GM19438 (cell line): ENCODE measurements around the gene MYO1F.
"Not testable (repeated sequence)": the region's sequence is repeated elsewhere in the genome, so short reads cannot be mapped to it uniquely, and the experiment has no call there.

ENCODE experiments used
- ATAC-seq: cut with Tn5 transposase; IDR thresholded peaks from one replicate; pipeline ENCODE4 v1.9.1; 2021; ENCODE audit warnings: low read depth; ENCODE audit not compliant: unreplicated experiment

The MYO1F gene

DNA sequence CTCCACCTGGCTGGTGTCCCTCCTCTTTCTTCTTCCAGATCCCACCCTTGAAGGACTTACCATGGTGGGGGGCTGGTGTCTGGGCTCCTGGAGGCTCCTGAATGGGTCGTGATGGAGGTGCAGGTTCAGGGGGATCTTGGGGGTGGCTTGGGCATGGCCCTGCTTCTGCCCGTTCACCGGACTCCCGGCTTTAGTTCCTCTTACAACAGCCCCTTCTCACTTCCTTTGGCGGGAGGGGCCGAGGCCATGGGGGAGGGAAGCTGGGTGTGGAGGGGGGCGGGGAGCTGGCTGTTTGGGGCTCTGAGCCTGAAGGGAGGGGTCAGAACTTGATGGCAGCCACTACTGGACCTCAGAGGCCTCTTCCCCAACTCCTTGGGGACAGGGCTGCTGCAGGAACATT is at the start of gene MYO1F:
TSS of gene MYO1F (minus strand) at position 196 of the 400 bp plus-strand sequence. CDS start at position 63, 133 bp downstream.
- ATAC-seq, result no peak

DNA sequence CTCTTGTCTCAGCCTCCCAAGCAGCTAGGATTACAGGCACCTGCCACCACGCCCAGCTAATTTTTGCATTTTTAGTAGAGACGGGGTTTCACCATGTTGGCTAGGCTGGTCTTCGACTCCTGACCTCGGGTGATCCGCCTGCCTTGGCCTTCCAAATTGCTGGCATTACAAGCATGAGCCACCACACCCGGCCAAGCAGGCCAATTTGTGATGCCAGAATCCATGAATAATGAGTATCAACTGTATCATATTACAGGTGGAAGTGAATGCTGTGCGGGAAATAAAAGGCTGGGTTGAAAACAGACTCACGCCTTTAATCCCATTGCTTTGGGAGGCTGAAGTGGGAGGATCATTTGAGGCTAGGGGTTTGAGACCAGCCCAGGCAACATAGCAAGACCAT is 49.6 kb upstream of the MYO1F start:
- no peak for ATAC-seq

DNA sequence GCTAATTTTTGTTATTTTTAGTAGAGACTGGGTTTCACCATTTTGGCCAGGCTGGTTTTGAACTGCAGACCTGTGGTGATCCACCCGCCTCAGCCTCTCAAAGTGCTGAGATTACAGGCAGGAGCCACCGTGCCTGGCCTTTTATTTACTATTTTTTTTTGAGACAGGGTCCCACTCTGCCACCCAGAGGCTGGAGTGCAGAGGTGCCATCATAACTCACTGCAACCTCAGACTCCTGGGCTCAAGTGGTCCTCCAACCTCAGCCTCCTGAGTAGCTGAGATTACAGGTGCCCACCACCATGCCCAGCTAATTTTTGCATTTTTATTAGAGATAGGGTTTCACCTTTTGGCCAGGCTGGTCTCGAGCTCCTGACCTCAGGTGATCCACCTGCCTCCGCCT is 45.6 kb upstream of the MYO1F start:
- ATAC-seq, result not testable (repeated sequence)

DNA sequence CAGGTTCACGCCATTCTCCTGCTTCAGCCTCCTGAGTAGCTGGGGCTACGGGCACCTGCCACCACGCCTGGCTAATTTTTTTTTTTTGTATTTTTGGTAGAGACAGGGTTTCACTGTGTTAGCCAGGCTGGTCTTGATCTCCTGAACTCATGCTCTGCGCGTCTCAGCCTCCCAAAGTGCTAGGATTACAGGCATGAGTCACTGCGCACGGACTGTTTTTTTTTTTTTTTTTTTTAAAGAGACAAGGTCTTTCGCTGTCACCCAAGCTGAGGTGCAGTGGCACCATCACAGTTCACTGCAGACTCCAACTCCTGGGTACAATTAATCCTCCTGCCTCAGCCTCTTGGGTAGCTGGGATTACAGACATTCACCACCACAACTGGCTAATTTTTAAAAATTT is 41.5 kb upstream of the MYO1F start:
- no peak for ATAC-seq

DNA sequence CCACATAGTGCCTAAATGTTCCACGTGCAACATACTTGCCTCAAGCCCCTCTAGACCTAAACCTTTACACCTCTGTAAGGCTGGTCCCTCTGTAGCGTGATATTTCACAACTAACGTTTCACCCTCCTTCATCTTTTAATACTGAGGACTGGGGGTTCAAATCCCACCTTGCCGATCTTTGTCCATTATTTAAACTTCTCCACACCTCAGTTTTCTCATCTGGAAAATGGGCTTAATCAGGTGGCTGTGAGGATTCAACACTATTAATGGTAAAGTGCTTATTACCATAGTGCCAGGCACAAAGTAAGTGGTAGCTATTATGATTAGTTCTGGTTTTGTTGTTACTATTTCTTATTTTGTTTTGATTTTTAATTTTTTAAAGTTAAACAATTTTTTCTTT is 40.7 kb upstream of the MYO1F start:
- ATAC-seq, result no peak

DNA sequence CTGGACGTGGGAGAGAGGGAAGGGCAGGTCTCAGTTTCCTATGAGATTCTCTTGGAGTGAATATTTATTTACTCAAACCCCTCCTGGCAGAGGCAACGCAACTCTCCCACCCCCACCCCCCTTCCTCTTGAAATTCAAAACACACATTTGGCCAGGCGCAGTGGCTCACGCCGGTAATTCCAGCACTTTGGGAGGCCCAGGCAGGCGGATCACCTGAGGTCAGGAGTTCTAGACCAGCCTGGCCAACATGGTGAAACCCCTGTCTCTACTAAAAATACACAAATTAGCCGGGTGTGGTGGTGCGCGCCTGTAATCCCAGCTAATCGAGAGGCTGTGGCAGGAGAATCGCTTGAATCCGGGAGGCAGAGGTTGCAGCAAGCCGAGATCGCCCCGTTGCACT is 40.1 kb upstream of the MYO1F start:
- not testable (repeated sequence) for ATAC-seq

DNA sequence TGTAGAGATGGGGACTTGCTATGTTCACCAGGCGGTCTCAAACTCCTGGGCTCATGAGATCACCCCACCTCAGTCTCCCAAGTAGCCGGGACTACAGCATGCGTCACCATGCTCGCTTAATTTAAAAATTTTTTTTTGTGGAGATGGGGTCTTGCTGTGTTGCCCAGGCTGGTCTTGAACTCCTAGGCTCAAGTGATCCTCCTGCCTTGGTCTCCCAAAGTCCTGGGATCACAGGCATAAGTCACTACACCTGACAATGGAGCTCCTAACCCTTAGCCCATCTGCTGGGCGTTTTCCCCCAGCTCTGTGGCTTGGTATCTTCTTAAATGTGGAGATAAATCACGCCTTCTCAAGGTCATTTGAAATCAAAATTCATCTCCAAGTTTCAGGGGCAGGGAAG is 39.6 kb upstream of the MYO1F start:
- no peak for ATAC-seq

DNA sequence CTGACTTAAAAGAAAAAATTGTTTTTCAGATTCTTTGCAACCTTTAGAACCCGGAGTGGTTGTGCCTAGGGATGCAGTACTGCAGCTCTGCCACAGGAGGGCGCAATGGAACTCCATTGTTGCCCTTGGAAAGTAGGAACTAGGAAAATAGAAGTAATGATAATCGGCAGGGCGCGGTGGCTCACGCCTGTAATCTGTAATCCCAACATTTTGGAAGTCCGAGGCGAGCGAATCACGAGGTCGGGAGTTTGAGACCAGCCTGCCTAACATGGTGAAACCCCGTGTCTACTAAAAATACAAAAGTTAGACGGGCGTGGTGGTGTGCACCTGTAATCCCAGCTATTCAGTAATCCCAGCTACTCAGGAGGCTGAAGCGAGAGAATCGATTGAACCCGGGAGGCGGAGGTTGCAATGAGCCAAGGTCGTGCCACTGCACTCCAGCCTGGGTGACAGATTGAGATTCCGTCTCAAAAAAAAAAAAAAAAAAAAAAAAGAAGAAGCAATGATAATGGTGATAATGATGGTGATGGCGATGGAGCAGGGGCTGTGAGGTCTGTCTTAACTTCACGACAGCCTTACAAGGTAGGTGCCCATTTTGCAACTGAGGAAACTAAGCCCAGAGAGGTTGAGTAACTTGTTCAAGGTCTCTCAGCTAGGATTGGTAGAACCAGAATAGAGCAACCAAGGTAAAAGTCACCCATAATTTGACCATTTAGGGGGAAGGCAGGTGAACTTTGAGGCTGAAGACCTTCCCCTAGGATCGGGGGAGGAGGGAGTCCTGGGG is 38.8 kb upstream of the MYO1F start:
- no peak for ATAC-seq

DNA sequence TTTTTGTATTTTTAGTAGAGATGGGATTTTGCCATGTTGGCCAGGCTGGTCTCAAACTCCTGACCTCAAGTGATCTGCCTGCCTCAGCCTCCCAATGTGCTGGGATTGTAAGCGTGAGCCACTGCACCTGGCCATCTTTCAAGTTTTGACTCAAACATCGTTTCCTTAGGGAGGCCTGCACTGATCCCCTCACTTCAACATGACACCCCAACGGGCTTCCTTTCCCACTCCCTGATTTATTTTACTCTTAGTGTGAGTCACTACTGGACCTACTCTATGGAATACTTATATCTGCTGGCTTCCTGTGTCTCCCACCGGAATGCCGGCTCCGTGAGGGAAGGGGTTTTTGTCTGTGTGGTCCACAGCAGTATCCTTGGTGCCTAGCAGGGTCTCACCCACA is 37.8 kb upstream of the MYO1F start:
- no peak for ATAC-seq

DNA sequence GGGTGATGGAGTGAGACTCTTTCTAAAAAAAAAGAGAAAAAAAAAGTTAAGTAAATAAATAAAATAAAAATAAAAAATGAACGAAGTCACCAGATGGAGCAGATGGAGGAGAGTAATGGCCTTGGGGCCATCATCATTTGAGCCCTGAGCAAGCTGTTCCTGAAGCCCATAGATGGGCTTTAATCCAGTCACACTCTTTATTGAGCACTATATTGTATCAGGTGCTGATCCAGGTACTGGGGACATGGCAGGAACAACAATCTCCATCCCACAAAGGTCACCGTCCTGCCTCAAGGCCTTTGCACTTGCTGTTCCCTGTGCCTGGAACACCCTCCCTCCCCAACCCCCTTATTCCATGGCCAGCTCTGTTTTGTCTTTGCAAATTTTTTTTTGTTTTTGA is 37.2 kb upstream of the MYO1F start:
- no peak for ATAC-seq

DNA sequence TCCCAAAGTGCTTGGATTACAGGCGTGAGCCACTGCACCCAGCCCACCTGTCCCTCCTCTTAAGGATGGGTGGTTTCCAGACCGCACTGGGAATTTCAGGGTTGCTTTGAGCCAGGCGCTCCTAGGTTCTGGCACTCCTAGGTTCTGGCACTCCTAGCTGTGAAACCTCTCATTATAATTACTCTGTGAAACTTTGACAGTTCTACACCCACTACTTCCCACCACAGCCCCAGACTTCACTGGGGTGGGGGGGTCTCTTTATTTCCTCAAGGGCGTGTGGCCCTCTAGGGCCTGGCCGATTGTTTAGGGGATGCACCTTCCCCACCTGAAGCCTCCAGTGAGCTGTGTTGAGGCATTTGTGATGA is 35.5 kb upstream of the MYO1F start:
- no peak for ATAC-seq

DNA sequence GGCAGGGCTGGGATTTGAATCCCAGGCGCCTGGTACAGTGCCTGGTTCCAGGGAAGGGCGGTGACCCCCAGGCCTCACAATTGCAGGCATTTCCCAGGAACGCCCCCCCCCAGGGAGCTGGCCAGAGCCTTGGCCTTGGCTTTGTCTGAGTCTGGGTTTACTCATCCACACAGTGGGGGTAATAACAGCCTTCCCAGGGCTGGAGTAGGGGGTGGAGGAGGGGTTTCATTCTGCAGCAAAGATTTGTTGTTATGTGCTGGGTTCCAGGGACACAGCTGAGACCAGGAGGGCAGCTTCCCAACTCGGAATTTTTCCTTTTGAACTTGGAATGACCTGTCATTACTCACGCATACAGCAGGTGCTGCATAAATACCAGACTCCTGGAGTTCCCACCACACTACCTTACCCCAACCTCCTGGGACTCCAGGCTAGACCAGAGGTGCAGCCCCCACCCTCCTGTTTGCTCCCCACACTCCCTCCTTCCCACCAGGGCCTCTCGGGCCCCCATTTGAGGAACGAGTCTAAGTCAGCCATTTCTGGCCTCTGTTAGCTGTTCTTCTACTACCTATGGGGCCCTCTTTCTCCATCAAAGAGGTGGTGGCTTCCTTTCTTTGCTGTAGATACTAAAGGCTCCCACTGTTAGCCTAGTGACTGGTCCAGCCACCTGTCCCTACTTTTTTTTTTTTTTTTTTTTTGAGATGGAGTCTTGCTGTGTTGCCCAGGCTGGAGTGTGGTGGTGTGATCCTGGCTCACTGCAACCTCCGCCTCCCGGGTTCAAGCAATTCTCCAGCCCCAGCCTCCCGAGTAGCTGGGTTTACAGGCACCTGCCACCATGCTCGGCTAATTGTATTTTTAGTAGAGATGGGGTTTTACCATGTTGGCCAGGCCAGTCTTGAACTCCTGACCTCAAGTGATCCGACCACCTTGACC is 34.9 kb upstream of the MYO1F start:
- no peak for ATAC-seq

DNA sequence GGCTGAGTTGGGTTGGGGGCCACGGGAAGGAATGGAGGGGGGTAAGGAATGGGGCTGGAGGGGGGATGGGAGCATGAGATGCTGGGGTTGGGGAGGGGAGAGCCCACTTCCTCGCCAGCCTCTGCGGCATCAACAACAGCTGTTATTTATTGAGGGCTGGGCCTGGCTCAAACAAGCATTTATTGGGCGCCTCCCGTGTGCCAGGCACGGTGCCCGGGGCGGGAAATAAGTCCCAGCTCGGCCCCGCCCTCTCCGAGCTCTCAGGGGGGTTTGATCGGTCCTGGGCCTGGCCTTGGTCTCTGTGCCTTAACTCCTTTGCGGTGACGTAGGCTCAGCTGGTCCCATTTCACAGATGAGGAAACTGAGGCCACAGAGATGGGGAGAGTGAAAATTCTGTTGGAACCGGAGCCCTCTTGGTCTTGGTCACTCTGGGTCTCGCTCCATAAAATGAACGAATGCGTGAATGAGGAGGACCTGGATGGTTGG is 34.2 kb upstream of the MYO1F start:
- no peak for ATAC-seq

DNA sequence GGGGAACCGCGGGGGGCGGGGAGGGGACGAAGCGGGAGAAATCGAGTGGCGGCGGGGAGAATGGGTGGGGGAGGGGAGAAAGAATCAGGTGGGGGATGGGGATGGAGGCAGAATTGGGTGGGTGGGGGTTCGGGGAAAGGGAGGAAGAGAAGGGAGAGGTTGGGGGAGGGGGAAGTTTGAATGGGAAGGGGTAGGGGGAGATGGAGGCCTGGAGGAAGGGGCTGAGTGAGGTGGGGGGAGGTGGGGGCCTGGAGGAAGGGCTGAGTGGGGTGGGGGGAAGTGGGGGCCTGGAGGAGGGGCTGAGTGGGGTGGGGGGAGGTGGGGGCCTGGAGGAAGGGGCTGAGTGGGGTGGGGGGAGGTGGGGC is 33.7 kb upstream of the MYO1F start:
- no peak for ATAC-seq

DNA sequence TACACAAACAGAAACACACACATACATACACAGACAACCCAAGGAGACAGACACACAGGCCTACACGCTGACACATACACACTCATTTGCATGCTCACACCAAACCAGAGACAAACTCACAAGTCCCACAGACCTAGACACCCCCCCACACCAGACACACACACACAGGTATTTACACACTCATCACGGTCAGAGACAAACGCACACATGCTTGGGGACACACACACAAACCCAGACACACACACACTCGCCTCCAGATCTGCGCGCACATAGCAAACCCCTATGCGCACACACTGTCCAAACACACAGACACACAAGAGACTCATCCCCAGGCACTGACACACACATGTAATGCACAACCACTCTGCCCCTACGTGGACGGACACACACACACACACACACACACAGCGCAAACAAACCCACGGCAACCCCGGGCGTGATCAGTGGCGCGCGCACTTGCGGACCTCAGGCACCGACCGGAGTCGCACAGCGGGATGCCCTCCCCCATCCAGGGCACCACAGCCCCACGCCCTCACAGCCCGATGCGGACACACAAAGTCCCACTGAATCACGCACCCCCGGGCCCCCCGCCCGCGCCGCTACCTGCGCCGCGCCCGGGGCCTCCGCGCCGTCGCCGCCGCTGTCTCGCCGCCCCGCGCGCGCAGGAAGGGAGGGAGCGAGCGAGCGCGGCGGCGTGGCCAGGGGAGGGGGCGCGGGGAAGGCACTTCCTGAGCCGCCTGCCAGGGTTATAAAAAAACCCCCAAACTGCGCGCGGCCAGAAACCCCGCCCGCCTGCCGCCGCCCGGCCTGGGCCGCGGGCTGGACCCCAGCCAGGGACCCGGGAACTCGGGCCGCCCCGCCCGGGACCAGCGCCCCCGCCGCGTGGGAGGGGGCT is 33.0 kb upstream of the MYO1F start, which contains the start of gene ADAMTS10:
TSS of gene ADAMTS10 (minus strand) at position 675 of the 895 bp plus-strand sequence. CDS start 5,005 bp downstream, outside the sequence.
- ATAC-seq, result no peak

DNA sequence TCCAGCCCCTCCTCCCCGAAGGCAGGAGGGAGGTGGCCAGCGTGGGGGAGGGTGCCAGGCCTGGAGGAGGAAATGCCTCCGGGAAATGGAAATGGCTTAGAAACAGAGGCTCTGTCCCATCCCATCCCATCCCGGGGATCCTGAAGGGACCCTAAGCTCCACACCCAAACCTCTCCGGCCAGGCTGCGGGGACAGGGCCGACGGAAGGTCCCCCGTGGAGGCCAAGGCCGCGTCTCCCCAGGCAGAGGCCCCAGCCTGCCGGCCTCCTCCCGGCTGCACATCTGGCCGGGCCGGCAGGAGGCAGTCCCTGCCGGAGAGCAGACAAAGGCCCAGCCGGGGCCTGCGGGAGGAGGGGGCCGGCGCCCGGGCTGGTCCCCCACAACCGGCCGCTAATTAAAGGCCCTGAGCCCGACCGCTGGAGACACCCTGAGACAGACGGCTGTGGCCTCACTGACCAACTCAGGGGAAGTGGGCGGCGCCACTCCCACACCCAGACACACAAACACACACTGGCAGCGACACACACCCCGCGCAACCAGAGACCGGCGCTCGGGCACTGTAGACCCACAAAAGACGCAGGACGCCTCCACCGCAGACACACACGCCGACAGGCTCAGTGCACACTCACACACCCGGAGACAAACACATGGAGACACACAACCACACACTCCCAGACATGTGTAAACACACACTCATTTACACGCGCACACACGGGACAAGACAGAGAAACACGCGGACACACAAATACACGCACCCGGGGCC is 32.2 kb upstream of the MYO1F start:
- ATAC-seq, result no peak

DNA sequence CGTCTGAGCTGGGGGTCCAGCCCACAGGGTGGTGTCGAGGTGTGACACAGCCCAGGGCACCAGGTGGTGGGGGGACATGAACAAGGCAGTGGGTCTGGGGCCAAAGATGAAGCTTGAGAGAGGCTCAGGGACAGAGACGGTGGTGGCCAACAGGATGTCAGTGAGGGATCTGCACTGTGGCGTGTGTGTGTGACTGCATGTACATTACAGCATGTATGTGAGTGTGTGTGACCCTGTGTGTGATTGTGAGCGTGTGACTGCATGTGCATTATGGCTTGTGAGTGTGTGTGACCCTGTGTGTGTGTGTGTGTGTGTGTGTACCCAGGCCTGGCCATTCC is 31.7 kb upstream of the MYO1F start:
- no peak for ATAC-seq

DNA sequence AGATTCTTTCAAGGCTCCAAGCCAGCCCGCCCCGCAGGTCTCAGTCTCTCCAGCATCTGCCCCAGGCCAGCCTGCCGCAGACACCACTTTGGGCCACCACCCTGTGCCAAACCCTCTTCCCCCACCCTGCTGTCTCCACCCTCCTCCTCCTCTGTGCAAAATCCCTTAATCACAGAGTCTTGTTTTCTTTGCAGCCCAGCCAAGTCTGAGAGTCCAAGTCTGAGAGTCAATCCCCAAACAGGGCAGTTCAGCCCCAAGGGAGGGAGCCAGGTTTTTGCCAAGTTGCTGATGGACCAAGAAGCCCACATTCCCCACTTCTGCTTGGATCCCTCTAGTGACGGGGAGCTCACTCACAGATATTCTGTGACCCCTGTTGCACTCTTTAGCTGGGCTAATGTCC is 30.1 kb upstream of the MYO1F start:
- ATAC-seq, result no peak

DNA sequence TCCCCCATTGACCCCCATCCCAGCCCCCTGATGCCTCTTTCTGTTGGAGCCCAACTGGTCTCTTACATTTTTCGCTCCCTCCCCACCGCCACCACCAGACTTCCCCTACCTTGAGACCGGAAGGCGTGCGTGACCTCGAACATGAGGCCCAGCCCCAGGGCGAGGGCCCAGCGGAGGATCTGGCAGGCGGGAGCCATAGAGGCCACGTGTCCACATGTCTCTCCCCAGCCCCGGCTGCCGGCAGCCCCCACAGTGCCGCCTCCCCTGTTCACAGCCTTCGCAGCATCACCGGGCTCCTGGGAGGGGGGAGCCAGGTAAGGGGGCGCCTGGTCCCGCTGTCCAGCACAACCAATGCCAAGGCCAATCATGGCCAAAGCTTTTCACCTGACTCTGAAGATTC is 28.3 kb upstream of the MYO1F start:
- ATAC-seq, result no peak

DNA sequence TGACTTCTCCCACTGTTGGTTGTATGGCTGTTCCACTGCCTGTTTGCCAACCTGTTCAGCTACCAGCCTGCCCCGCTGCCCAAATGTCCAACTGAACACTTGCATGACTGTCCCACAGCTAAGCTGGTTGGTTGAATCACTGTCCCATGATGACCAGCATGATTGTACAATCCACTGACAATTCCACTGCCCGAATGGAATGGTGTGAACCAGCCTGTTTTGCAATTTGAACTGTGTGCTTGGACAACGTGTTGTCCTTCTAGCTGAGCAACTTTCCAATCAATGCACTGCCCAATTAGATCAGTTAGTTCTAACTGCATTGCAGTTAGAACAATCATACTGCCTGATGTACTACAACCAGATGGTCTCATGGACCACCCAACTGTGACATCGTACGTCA is 24.6 kb upstream of the MYO1F start:
- no peak for ATAC-seq
